Activated CD8-positive, alpha-beta memory T cell treated with anti-CD3 and anti-CD28 coated beads for 1 hour (primary cell): Measurements from ENCODE around the gene SIRPA.

ENCODE experiments used
- DNase-seq, 2 donors: peaks; one replicate each; pipeline ENCODE4 v3.0.0-alpha.2; 2020; ENCODE audit warnings: low read depth in 1 of 2; ENCODE audit errors: extremely low read depth in 1 of 2

The SIRPA gene

GRCh38 chr20:1894951-1895673 lies at the start of gene SIRPA:
TSS of gene SIRPA (plus strand) at chr20:1895407. CDS start at chr20:1895448, 41 bp downstream.
- no peak for DNase-seq

GRCh38 chr20:1845701-1846100 lies 49.5 kb upstream of the SIRPA start:
- no peak for DNase-seq

- no peak for DNase-seq
These were observed 48.9 kb upstream of the SIRPA start for GRCh38 chr20:1846341-1846740.

GRCh38 chr20:1846876-1847275 lies 48.3 kb upstream of the SIRPA start:
- no peak for DNase-seq

GRCh38 chr20:1847780-1848179 lies 47.4 kb upstream of the SIRPA start:
- DNase-seq: no peak

GRCh38 chr20:1848373-1848772 lies 46.8 kb upstream of the SIRPA start:
- no peak for DNase-seq

GRCh38 chr20:1851396-1851795 lies 43.8 kb upstream of the SIRPA start:
- DNase-seq: no peak

- no peak for DNase-seq
These were observed 41.7 kb upstream of the SIRPA start for GRCh38 chr20:1853473-1853872.

GRCh38 chr20:1854246-1854645 lies 41.0 kb upstream of the SIRPA start:
- DNase-seq: no peak

GRCh38 chr20:1855109-1855508 lies 40.1 kb upstream of the SIRPA start:
- DNase-seq: no peak

- DNase-seq: no peak
These were observed 39.5 kb upstream of the SIRPA start for GRCh38 chr20:1855690-1856089.

- no peak for DNase-seq
These were observed 38.8 kb upstream of the SIRPA start for GRCh38 chr20:1856424-1856823.

GRCh38 chr20:1857466-1857865 lies 37.7 kb upstream of the SIRPA start:
- DNase-seq: no peak

GRCh38 chr20:1858871-1859270 lies 36.3 kb upstream of the SIRPA start:
- DNase-seq: no peak

GRCh38 chr20:1860446-1860845 lies 34.8 kb upstream of the SIRPA start:
- DNase-seq: no peak

- no peak for DNase-seq
These were observed 33.7 kb upstream of the SIRPA start for GRCh38 chr20:1861347-1861976.

- no peak for DNase-seq
These were observed 33.1 kb upstream of the SIRPA start for GRCh38 chr20:1861996-1862662.

GRCh38 chr20:1862663-1863053 lies 32.5 kb upstream of the SIRPA start:
- no peak for DNase-seq

GRCh38 chr20:1863296-1863695 lies 31.9 kb upstream of the SIRPA start:
- no peak for DNase-seq

- no peak for DNase-seq
These were observed 28.4 kb upstream of the SIRPA start for GRCh38 chr20:1866834-1867233.

- no peak for DNase-seq
These were observed 27.5 kb upstream of the SIRPA start for GRCh38 chr20:1867495-1868260.
